Measurements from ENCODE around the gene ADAMTS9.

DNA sequence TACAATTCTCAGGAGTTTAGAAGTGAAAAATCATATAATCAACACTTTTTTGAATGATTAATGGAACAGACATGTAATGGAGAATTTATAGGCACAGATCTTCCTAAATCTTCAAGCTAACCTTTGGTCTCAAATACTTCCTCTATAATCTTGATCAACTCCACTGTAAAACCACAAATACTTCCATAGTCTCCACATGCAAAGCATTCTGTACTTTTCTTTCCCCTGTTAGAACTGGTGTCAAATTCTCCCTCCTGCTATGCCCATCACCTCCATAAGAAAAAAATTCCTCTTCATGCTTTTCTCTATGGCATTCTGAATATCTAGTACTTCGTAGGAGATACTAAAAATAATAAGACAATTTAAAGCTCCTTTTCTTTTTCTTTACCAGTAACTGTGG, 214.3 kb downstream of the ADAMTS9 start:
- TF ChIP-seq POLR2AphosphoS5 (IDR thresholded peaks at IDR 0.05; ENCODE audit: low read depth, low read length), result no peak
- no peak for TF ChIP-seq POLR2A (IDR thresholded peaks at IDR 0.05; ENCODE audit: low read depth, low read length)
- TF ChIP-seq TAF1 (IDR thresholded peaks at IDR 0.05; ENCODE audit: borderline replicate concordance, low read depth, low read length), result no peak
